Sigmoid colon (tissue), 7 donors: Measurements from ENCODE around the gene LRRC46. TPM values are rescaled to one million over a fixed set of nuclear protein-coding genes. Genes with fewer than 3 reads are reported as not detected.

ENCODE experiments used
- DNase-seq: peaks from one replicate; pipeline ENCODE4 v3.0.0-alpha.2; 2019
- H3K27ac ChIP-seq, 4 donors: fragments of 200-600 bp; sonication (generic); one replicate each; pipeline ENCODE4 v1.5.1; 2016 to 2019; ENCODE audit warnings: mild to moderate bottlenecking in 1 of 4
- H3K27me3 ChIP-seq, 3 donors: fragments of 200-600 bp; sonication (generic); one replicate each; pipeline ENCODE4 v1.5.1; 2019; ENCODE audit warnings: mild to moderate bottlenecking in 1 of 3
- H3K36me3 ChIP-seq, 4 donors: fragments of 200-600 bp; sonication (generic); one replicate each; pipeline ENCODE4 v1.5.1; 2016 to 2019
- H3K4me1 ChIP-seq, 4 donors: fragments of 200-600 bp; sonication (generic); one replicate each; pipeline ENCODE4 v1.5.1; 2017 to 2019
- H3K4me3 ChIP-seq, 4 donors: fragments of 200-600 bp; sonication (generic); one replicate each; pipeline ENCODE4 v1.5.1; 2017 to 2019; ENCODE audit warnings: mild to moderate bottlenecking in 2 of 4, moderate library complexity in 1 of 4
- H3K9me3 ChIP-seq, 4 donors: fragments of 200-600 bp in 3 of 4; sonication (generic) in 3 of 4; one replicate each; pipeline versions ENCODE4 v1.5.1 to v1.6.1; 2013 to 2019
- EP300 ChIP-seq, 4 donors: sonication (generic); formaldehyde crosslinking; IDR thresholded peaks; one replicate each; pipeline ENCODE4 v1.6.1; 2017; ENCODE audit warnings: antibody characterized with exemption in 4 of 4
- POLR2A ChIP-seq, 2 donors: fragments of 450-650 bp; IDR thresholded peaks; one replicate each; pipeline ENCODE4 v1.6.1; 2016; ENCODE audit warnings: antibody characterized with exemption in 2 of 2, mild to moderate bottlenecking in 2 of 2, moderate library complexity in 2 of 2
- POLR2AphosphoS5 ChIP-seq, 4 donors: sonication (generic); formaldehyde crosslinking; IDR thresholded peaks; one replicate each; pipeline ENCODE4 v1.6.1; 2017; ENCODE audit warnings: antibody characterized with exemption in 4 of 4
- WGBS, 2 donors: extraction: QIAGEN DNeasy Blood & Tissue Kit; methylation state at CpG; one replicate each; pipeline ENCODE4 v1.1.7; 2013; 5-methylcytosine and 5-hydroxymethylcytosine counted together
- intact Hi-C: fragments of 100-400 bp; cut with DNase I; formaldehyde crosslinking; loops from one replicate; pipeline ENCODE4 v1.15.1; 2023
- polyA plus RNA-seq, 3 donors: library from polyadenylated mRNA; stranded (reverse); fragments of 200-250 nt; gene quantifications; one replicate each; pipeline ENCODE4 v1.2.3, GENCODE V29; 2013
- total RNA-seq, 4 donors: library from RNA; depleted of rRNA; stranded (reverse); fragments of >200 nt; gene quantifications; one replicate each; pipeline ENCODE4 v1.1.0, GENCODE V29; 2016
- TF ChIP-seq, protein P1 (sequence below), 4 experiments: fragments of 450-650 bp in 3 of 4; fragments of 200-600 bp in 1 of 4; IDR thresholded peaks; one replicate each; pipeline ENCODE4 v1.5.1; 2016 to 2019; ENCODE audit warnings: antibody characterized with exemption in 4 of 4, mild to moderate bottlenecking in 3 of 4, moderate library complexity in 2 of 4
- donor health status: healthy with polysubstance abuse.
- donor health status: Bipolar disorder and iron deficiency.
- donor health status: healthy.

Gene LRRC46
- total and polyA plus RNA-seq, 7 donors: 0.28 to 0.48 (median 0.36) TPM; not detected in 4

- 73% methylated on average over 1 of the region's 1 CpG for WGBS, 2 donors
- H3K36me3 ChIP-seq: no peaks in the 10 kb centered on the region
- H3K27ac ChIP-seq: no peak overlapping the region
- no peak for DNase-seq
- H3K27me3 ChIP-seq: peaks cover 17 to 80% (median 54%) of the 10 kb centered on the region in 3 donors
- no peak overlapping the region for H3K4me3 ChIP-seq
- peaks cover 0 to 10% (median 9%) of the 10 kb centered on the region in 4 donors for H3K4me1 ChIP-seq
- no peaks in the 10 kb centered on the region for H3K9me3 ChIP-seq
- no peak for TF ChIP-seq POLR2AphosphoS5 (IDR thresholded peaks at IDR 0.05)
- TF ChIP-seq POLR2A (IDR thresholded peaks at IDR 0.05): no peak
- TF ChIP-seq, protein P1, sequence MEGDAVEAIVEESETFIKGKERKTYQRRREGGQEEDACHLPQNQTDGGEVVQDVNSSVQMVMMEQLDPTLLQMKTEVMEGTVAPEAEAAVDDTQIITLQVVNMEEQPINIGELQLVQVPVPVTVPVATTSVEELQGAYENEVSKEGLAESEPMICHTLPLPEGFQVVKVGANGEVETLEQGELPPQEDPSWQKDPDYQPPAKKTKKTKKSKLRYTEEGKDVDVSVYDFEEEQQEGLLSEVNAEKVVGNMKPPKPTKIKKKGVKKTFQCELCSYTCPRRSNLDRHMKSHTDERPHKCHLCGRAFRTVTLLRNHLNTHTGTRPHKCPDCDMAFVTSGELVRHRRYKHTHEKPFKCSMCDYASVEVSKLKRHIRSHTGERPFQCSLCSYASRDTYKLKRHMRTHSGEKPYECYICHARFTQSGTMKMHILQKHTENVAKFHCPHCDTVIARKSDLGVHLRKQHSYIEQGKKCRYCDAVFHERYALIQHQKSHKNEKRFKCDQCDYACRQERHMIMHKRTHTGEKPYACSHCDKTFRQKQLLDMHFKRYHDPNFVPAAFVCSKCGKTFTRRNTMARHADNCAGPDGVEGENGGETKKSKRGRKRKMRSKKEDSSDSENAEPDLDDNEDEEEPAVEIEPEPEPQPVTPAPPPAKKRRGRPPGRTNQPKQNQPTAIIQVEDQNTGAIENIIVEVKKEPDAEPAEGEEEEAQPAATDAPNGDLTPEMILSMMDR (IDR thresholded peaks at IDR 0.05): no peak
- TF ChIP-seq EP300 (IDR thresholded peaks at IDR 0.05): no peak
- intact Hi-C loops: loop anchor here (5.0 kb wide), 1 partner anchor 95 kb away; no protein-coding TSS in a partner anchor
These were observed 39.0 kb upstream of the LRRC46 start for GRCh38 chr17:47792457-47792856.

DNA sequence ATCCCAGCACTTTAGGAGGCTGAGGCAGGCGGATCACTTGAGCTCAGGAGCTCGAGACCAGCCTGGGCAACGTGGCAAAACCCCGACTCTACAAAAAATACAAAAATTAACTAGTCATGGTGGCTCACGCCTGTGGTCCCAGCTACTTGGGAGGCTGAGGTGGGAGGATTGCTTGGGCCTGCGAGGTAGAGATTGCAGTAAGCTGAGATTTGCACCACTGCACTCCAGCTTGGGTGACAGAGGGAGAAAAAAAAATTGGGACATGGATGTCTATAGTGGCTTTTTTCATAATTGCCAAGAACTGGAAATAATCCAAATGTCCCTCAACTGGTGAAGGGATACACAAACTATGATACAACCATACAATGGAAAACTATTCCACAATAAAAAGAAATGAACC, 38.5 kb upstream of the LRRC46 start:
- Histone ChIP-seq H3K4me3 (no peak overlapping the region), H3K36me3 (no peaks in the 10 kb centered on the region), H3K27ac (no peak overlapping the region), H3K27me3 (peaks cover 17 to 75% (median 53%) of the 10 kb centered on the region in 3 donors), H3K9me3 (no peaks in the 10 kb centered on the region), H3K4me1 (peaks cover 0 to 10% (median 9%) of the 10 kb centered on the region in 4 donors)
- 65 to 78% methylated on average over 6 of the region's 6 CpGs for WGBS, 2 donors
- no peak for DNase-seq
- TF ChIP-seq EP300 (IDR thresholded peaks at IDR 0.05) (no peak), POLR2AphosphoS5 (IDR thresholded peaks at IDR 0.05) (no peak), POLR2A (IDR thresholded peaks at IDR 0.05) (no peak)
- TF ChIP-seq, protein P1 (IDR thresholded peaks at IDR 0.05): no peak
- intact Hi-C loops: loop anchor here (5.0 kb wide), 1 partner anchor 96 kb away; no protein-coding TSS in a partner anchor

- Histone ChIP-seq H3K27ac (no peak overlapping the region), H3K9me3 (no peaks in the 10 kb centered on the region), H3K4me3 (no peak overlapping the region), H3K36me3 (no peaks in the 10 kb centered on the region), H3K4me1 (no peaks in the 10 kb centered on the region), H3K27me3 (peaks cover 3 to 27% (median 18%) of the 10 kb centered on the region in 3 donors)
- WGBS, 2 donors: 56 to 66% methylated on average over 2 of the region's 2 CpGs
- no peak for DNase-seq
- intact Hi-C loops: no loop called here
- TF ChIP-seq, protein P1 (IDR thresholded peaks at IDR 0.05): no peak
- no peak for TF ChIP-seq EP300 (IDR thresholded peaks at IDR 0.05)
- TF ChIP-seq POLR2A (IDR thresholded peaks at IDR 0.05): no peak
- TF ChIP-seq POLR2AphosphoS5 (IDR thresholded peaks at IDR 0.05): no peak
These were observed 33.7 kb upstream of the LRRC46 start for GRCh38 chr17:47797797-47798196.

GRCh38 chr17:47800686-47801085, 30.8 kb upstream of the LRRC46 start:
- H3K4me1 ChIP-seq: no peaks in the 10 kb centered on the region
- no peak for DNase-seq
- intact Hi-C loops: loop anchor here (5.0 kb wide), 1 partner anchor 138 kb away; no protein-coding TSS in a partner anchor
- no peak overlapping the region for H3K27ac ChIP-seq
- TF ChIP-seq EP300 (IDR thresholded peaks at IDR 0.05) (no peak), POLR2A (IDR thresholded peaks at IDR 0.05) (no peak), POLR2AphosphoS5 (IDR thresholded peaks at IDR 0.05) (no peak)
- TF ChIP-seq, protein P1 (IDR thresholded peaks at IDR 0.05): no peak
- H3K9me3 ChIP-seq: no peaks in the 10 kb centered on the region
- WGBS, 2 donors: 86 to 89% methylated on average over 12 of the region's 12 CpGs
- peaks cover 0 to under 1% (median 0%) of the 10 kb centered on the region in 3 donors for H3K27me3 ChIP-seq
- H3K4me3 ChIP-seq: no peak overlapping the region
- no peaks in the 10 kb centered on the region for H3K36me3 ChIP-seq
